Measurements from ENCODE around the gene CCDC112. TPM values are rescaled to one million over a fixed set of nuclear protein-coding genes. Genes with fewer than 3 reads are reported as not detected.
"Not testable (repeated sequence)": the region's sequence is repeated elsewhere in the genome, so short reads cannot be mapped to it uniquely, and the experiment has no call there.

Gene CCDC112
- polyA plus RNA-seq, 1 donor (not counting 4 experiments of a cell fraction or from before 2014, with no cell fraction given) = 4.0 TPM

DNA sequence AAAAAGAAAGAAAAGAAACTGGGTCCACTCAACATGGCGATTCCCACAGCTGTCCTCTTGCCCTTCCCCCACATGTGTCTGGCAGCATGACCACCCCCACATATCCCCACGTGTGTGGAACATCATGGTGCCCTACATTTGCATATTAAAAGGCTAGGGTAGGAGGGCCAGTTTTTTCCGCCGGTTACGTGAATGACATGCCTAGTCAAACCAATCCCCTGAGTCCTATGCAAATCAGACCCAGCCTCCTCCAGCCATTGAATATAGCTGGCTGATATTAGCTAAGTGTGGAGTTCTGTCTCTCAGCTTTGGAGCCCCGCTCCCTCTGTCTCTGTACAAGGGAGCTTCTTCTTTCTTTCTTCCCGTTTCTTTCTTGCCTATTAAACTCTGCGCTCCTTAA, 33.0 kb upstream of the CCDC112 start:
- no peak for FAIRE-seq

GRCh38 chr5:115328617-115329274, 32.3 kb upstream of the CCDC112 start:
- H3K9me1 ChIP-seq (ENCODE audit: control insufficient read depth, extremely low read depth, insufficient read depth, low read length); DNase-seq (ENCODE audit: low read depth, low spot score); H4K20me1 ChIP-seq (ENCODE audit: control insufficient read depth, extremely low read depth, insufficient read depth, low read length); H3K4me1 ChIP-seq (ENCODE audit: control insufficient read depth, extremely low read depth, insufficient read depth, low read length); H3K27ac ChIP-seq (ENCODE audit: control insufficient read depth, insufficient read depth, low read length); H2AFZ ChIP-seq (ENCODE audit: control insufficient read depth, low read length); H3K36me3 ChIP-seq (ENCODE audit: control insufficient read depth in 2 of 2, extremely low read depth in 1 of 2, insufficient read depth in 2 of 2, low read length in 2 of 2); H3K9ac ChIP-seq (ENCODE audit: control insufficient read depth, extremely low read depth, insufficient read depth, low read length); H3K4me2 ChIP-seq (ENCODE audit: control insufficient read depth, extremely low read depth, insufficient read depth, low read depth, low read length); H3K4me3 ChIP-seq (ENCODE audit: control insufficient read depth in 2 of 3, extremely low read depth in 1 of 3, insufficient read depth in 2 of 3, low read depth in 1 of 3, low read length in 3 of 3); dilution Hi-C loops (cut with MboI; ENCODE audit: extremely low pct_ligation_motif_present, low sequenced_read_pairs); FAIRE-seq; H3K27me3 ChIP-seq (ENCODE audit: control insufficient read depth, extremely low read depth, insufficient read depth, low read length); H3K79me2 ChIP-seq (ENCODE audit: control insufficient read depth, insufficient read depth, low read length); H3K9me3 ChIP-seq (ENCODE audit: control insufficient read depth, low read depth, low read length): not testable (repeated sequence)

More for the DNA sequence above, 33.0 kb upstream of the CCDC112 start:
- Histone ChIP-seq H3K79me2 (ENCODE audit: control insufficient read depth, insufficient read depth, low read length) (no peaks in the 10 kb centered on the region), H4K20me1 (ENCODE audit: control insufficient read depth, extremely low read depth, insufficient read depth, low read length) (no peaks in the 10 kb centered on the region), H3K4me2 (ENCODE audit: control insufficient read depth, extremely low read depth, insufficient read depth, low read depth, low read length) (no peak overlapping the region), H3K36me3 (ENCODE audit: control insufficient read depth in 2 of 2, extremely low read depth in 1 of 2, insufficient read depth in 2 of 2, low read length in 2 of 2) (no peaks in the 10 kb centered on the region), H3K9me1 (ENCODE audit: control insufficient read depth, extremely low read depth, insufficient read depth, low read length) (no peaks in the 10 kb centered on the region), H3K27me3 (ENCODE audit: control insufficient read depth, extremely low read depth, insufficient read depth, low read length) (no peaks in the 10 kb centered on the region), H3K4me1 (ENCODE audit: control insufficient read depth, extremely low read depth, insufficient read depth, low read length) (no peaks in the 10 kb centered on the region), H3K27ac (ENCODE audit: control insufficient read depth, insufficient read depth, low read length) (no peak overlapping the region), H3K9ac (ENCODE audit: control insufficient read depth, extremely low read depth, insufficient read depth, low read length) (no peak overlapping the region), H3K4me3 (ENCODE audit: control insufficient read depth in 2 of 3, extremely low read depth in 1 of 3, insufficient read depth in 2 of 3, low read depth in 1 of 3, low read length in 3 of 3) (no peak overlapping the region), H2AFZ (ENCODE audit: control insufficient read depth, low read length) (no peak overlapping the region), H3K9me3 (ENCODE audit: control insufficient read depth, low read depth, low read length) (no peaks in the 10 kb centered on the region)
- no peak for DNase-seq (ENCODE audit: low read depth, low spot score)
- dilution Hi-C loops (cut with MboI; ENCODE audit: extremely low pct_ligation_motif_present, low sequenced_read_pairs) = no loop called here
- TF ChIP-seq CTCF (optimal IDR thresholded peaks at IDR 0.05 in 1 of 3, IDR thresholded peaks at IDR 0.05 in 1 of 3, conservative IDR thresholded peaks at IDR 0.05 in 1 of 3; ENCODE audit: extremely low read depth in 1 of 3, insufficient read depth in 2 of 3, low read length in 3 of 3) (no peak), EZH2 (IDR thresholded peaks at IDR 0.05; ENCODE audit: low read length) (no peak)

All from keratinocyte (primary cell).